HAP-1 (cell line): ENCODE results near the gene DNAAF9.

Experiments
- DNase-seq, 2 experiments: peaks; one replicate each; pipeline ENCODE4 v3.0.0-alpha.2; 2016 to 2020; ENCODE audit warnings: low spot score in 2 of 2
- H3K27me3 ChIP-seq: fragments of 250-450 bp; sonication (Bioruptor Pico); 2 replicates; pipeline ENCODE4 v1.5.1; 2020; ENCODE audit warnings: low read depth, mild to moderate bottlenecking, moderate library complexity
- H3K36me3 ChIP-seq: fragments of 250-450 bp; sonication (Bioruptor Pico); replicated peaks from 2 replicates; pipeline ENCODE4 v1.5.1; 2020; ENCODE audit warnings: mild to moderate bottlenecking
- H3K4me1 ChIP-seq: fragments of 250-450 bp; sonication (Bioruptor Pico); 2 replicates; pipeline ENCODE4 v1.5.1; 2020; ENCODE audit warnings: mild to moderate bottlenecking
- H3K4me3 ChIP-seq: fragments of 250-450 bp; sonication (Bioruptor Pico); 2 replicates; pipeline ENCODE4 v1.5.1; 2020; ENCODE audit warnings: mild to moderate bottlenecking, moderate library complexity
- H3K9me3 ChIP-seq: fragments of 250-450 bp; sonication (Bioruptor Pico); 2 replicates; pipeline ENCODE4 v1.5.1; 2020; ENCODE audit warnings: mild to moderate bottlenecking, moderate library complexity
- in situ Hi-C: fragments of 300-500 bp; cut with MboI; formaldehyde crosslinking; loops from 3 replicates; pipeline ENCODE4 v1.14.3; 2020; ENCODE audit warnings: low sequenced_read_pairs, inconsistent platforms, mixed read lengths

Gene DNAAF9

DNA sequence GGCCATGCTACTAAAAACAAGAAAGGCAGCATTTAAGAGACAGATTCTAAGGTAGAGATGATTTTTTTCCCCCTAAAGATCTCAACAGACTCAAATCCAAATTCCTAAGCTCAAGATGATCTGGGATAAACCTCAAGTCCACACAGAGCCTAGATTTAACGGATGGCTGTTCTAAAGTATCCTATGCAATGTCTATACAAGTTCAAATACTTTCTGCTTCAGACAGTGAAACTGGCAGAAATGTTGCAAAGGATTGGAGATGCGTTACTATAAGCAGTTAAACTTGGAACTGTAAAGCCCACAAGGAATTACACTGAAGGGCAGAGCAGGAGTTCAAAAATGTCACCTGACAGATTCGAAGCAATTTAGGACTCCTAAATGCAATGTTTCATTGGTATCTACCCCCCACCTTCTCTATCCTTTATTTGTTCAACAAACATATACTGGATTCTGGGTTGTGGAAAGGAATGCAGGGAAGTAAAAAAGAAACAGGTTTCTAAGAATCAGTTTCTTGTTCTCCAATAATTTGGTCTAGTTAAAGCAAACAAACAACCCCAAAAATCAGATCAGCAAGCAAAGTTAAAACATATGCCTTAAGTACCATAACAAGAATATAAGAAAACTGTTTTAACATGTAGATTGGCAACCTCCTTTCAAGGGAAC lies 1.6 kb downstream of the DNAAF9 start:
- peaks cover 3% of the 10 kb centered on the region; the same call in 1 of the 2 replicates for H3K4me1 ChIP-seq
- no peaks in the 10 kb centered on the region for H3K9me3 ChIP-seq
- in situ Hi-C loops: no loop called here
- no peaks in the 10 kb centered on the region for H3K27me3 ChIP-seq
- H3K36me3 ChIP-seq: no peaks in the 10 kb centered on the region
- H3K4me3 ChIP-seq: peak overlapping the region; percentile 53; the same call in 1 of the 2 replicates
- no peak for DNase-seq

DNA sequence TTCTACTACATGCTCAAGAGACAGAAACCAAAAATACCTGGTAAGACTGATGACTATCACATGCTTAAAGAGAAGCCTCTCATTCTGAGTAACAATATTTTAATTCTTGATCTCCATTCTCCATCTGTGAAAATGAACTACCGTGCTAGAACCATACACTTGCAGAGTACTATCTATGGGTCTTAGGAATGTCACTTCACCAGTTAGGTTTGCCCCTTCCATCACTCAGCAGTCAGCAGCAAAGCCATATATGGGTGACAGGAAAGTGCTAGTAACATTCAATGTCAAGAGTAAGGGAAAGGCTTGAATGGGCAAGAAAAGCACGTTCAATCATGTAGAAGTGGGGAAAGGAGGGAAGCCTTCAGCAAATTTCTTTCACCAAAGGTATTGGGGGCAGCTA lies 2.3 kb downstream of the DNAAF9 start:
- in situ Hi-C loops: no loop called here
- no peak overlapping the region for H3K4me3 ChIP-seq
- H3K9me3 ChIP-seq: no peaks in the 10 kb centered on the region
- DNase-seq: no peak
- H3K36me3 ChIP-seq: no peaks in the 10 kb centered on the region
- peaks cover 3% of the 10 kb centered on the region; the same call in 1 of the 2 replicates for H3K4me1 ChIP-seq
- H3K27me3 ChIP-seq: no peaks in the 10 kb centered on the region

- Histone ChIP-seq H3K27me3 (no peaks in the 10 kb centered on the region), H3K9me3 (no peaks in the 10 kb centered on the region), H3K4me3 (no peak overlapping the region), H3K36me3 (no peaks in the 10 kb centered on the region), H3K4me1 (peaks cover 3% of the 10 kb centered on the region; the same call in 1 of the 2 replicates)
- no peak for DNase-seq
- in situ Hi-C loops: no loop called here
Measured at GRCh38 chr20:3404402-3404801, 3.1 kb downstream of the DNAAF9 start.

DNA sequence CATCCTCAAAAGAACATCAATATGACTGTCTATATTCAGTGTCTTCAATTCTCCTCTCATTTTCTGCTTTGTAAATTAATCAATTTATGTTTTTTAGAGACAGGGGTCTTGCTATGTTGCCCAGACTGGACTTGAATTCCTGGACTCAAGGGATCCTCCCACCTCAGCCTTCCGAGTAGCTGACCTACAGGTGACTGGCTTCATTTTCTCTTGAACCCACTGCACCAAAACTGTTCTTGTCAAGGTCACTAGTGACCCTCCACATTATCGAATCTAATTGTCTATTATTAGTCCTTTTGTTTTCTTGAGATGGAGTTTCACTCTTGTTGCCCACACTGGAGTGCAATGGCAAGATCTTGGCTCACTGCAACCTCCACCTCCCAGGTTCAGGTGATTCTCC lies 3.7 kb downstream of the DNAAF9 start:
- Histone ChIP-seq H3K4me3 (no peak overlapping the region), H3K9me3 (no peaks in the 10 kb centered on the region), H3K36me3 (no peaks in the 10 kb centered on the region), H3K27me3 (no peaks in the 10 kb centered on the region), H3K4me1 (peaks cover 3% of the 10 kb centered on the region; the same call in 1 of the 2 replicates)
- DNase-seq: no peak
- in situ Hi-C loops: no loop called here

- in situ Hi-C loops: no loop called here
- DNase-seq: no peak
- no peaks in the 10 kb centered on the region for H3K27me3 ChIP-seq
- H3K9me3 ChIP-seq: no peaks in the 10 kb centered on the region
- no peaks in the 10 kb centered on the region for H3K36me3 ChIP-seq
- H3K4me3 ChIP-seq: no peak overlapping the region
- no peaks in the 10 kb centered on the region for H3K4me1 ChIP-seq
Measured at GRCh38 chr20:3402453-3402852, 5.0 kb downstream of the DNAAF9 start.

- no peak for DNase-seq
- in situ Hi-C loops: no loop called here
- H3K4me3 ChIP-seq: no peak overlapping the region
- H3K4me1 ChIP-seq: no peaks in the 10 kb centered on the region
- H3K36me3 ChIP-seq: no peaks in the 10 kb centered on the region
- H3K9me3 ChIP-seq: no peaks in the 10 kb centered on the region
- no peaks in the 10 kb centered on the region for H3K27me3 ChIP-seq
Measured at GRCh38 chr20:3400260-3401155, 7.0 kb downstream of the DNAAF9 start.

GRCh38 chr20:3398681-3399252 lies 8.7 kb downstream of the DNAAF9 start:
- no peaks in the 10 kb centered on the region for H3K9me3 ChIP-seq
- no peaks in the 10 kb centered on the region for H3K4me1 ChIP-seq
- H3K36me3 ChIP-seq: no peaks in the 10 kb centered on the region
- in situ Hi-C loops: no loop called here
- H3K27me3 ChIP-seq: no peaks in the 10 kb centered on the region
- H3K4me3 ChIP-seq: no peak overlapping the region
- DNase-seq: no peak

DNA sequence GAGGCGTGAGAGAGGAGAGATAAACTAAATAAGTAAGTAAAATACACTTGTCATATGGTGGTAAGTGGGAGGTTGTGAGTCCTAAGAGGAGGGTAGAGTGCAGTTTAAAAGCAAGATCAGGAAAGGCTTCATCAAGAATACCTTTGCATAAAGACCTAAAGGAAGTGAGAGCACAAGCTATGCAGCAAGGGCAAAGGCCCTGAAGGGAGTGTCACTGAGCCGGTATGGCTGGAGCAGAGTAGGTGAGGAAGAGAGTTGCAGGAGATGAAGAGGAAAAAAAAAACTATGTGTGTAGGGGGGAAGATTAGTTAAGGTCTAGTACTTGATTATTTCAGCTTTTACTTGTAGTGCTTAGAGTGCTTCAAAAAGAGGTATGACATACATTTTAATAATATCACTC lies 11.0 kb downstream of the DNAAF9 start:
- Histone ChIP-seq H3K4me3 (no peak overlapping the region), H3K36me3 (no peaks in the 10 kb centered on the region), H3K9me3 (no peaks in the 10 kb centered on the region), H3K4me1 (no peaks in the 10 kb centered on the region), H3K27me3 (no peaks in the 10 kb centered on the region)
- no peak for DNase-seq
- in situ Hi-C loops: no loop called here

DNA sequence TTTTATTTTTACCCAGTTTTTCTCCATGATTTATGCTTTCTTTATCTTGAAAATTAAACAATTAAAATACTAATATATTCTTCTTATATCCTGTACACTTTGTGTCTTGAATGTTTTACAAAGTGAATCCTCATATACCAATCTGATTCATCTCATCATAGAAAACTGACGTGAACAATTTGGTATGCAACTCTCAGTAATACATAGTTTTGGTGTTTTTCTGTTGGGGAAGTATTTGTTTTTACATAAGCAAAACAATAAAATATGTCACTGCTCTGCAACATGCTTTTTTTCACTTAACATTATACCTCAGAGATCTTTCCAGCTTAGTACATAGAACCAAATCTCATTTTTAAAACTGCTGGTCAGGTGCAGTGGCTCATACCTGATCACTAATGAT lies 14.7 kb downstream of the DNAAF9 start:
- no peak for DNase-seq
- no peaks in the 10 kb centered on the region for H3K4me1 ChIP-seq
- in situ Hi-C loops: no loop called here

GRCh38 chr20:3390759-3391425 lies 16.6 kb downstream of the DNAAF9 start:
- DNase-seq: no peak
- Histone ChIP-seq H3K4me1 (no peaks in the 10 kb centered on the region), H3K27me3 (no peaks in the 10 kb centered on the region), H3K4me3 (no peak overlapping the region), H3K36me3 (no peaks in the 10 kb centered on the region), H3K9me3 (no peaks in the 10 kb centered on the region)
- in situ Hi-C loops: no loop called here

More for the DNA sequence above, 14.7 kb downstream of the DNAAF9 start:
- no peak overlapping the region for H3K4me3 ChIP-seq
- no peaks in the 10 kb centered on the region for H3K9me3 ChIP-seq
- no peaks in the 10 kb centered on the region for H3K27me3 ChIP-seq
- H3K36me3 ChIP-seq: no peaks in the 10 kb centered on the region

DNA sequence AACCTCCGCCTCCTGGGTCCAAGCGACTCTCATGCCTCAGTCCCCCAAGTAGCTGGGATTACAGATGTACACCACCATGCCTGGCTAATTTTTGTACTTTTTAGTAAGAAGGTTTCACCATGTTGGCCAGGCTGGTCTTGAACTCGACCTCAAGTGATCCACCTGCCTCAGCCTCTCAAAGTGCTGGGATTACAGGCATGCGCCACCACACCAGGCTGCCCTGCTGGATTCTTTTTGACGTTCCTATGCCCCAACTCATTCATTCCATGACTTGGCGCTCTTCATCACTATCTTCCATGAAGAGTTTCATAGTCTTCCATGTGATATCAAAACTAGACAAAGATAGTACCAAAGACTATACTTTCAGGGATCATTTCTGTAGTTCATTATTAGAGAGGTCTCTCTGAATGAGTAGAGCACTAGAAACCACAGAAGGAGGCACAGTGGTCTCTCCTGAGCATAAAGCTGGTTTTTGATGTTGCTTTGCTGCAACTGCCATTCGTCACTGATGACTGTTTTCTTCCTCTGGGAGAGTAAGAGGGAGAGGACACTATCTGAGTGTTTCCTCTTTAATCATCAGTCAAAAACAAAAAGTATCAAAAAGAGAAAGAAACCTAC lies 23.5 kb downstream of the DNAAF9 start:
- Histone ChIP-seq H3K36me3 (no peaks in the 10 kb centered on the region; the same call in 1 of the 2 replicates), H3K27me3 (no peaks in the 10 kb centered on the region), H3K4me1 (no peaks in the 10 kb centered on the region), H3K4me3 (no peak overlapping the region), H3K9me3 (no peaks in the 10 kb centered on the region)
- in situ Hi-C loops: no loop called here
- no peak for DNase-seq

GRCh38 chr20:3382836-3383235 lies 24.6 kb downstream of the DNAAF9 start:
- in situ Hi-C loops: no loop called here
- H3K4me3 ChIP-seq: no peak overlapping the region
- H3K27me3 ChIP-seq: no peaks in the 10 kb centered on the region
- no peaks in the 10 kb centered on the region for H3K9me3 ChIP-seq
- H3K36me3 ChIP-seq: no peaks in the 10 kb centered on the region; the same call in 1 of the 2 replicates
- H3K4me1 ChIP-seq: no peaks in the 10 kb centered on the region
- no peak for DNase-seq
